ENCODE measurements around the gene TFR2. TPM values are rescaled to one million over a fixed set of nuclear protein-coding genes. Genes with fewer than 3 reads are reported as not detected.

TFR2 gene
- total RNA-seq, 4 donors from 2014 or later = 0.60 to 0.68 (median 0.64) TPM; not detected in 1

GRCh38 chr7:100683659-100684533 is 42.5 kb upstream of the TFR2 start:
- WGBS, 2 donors (ENCODE audit: low coverage in 1 of 2) = 95% methylated on average over 27 of the region's 37 CpGs; no CpG with 5 or more reads in 1 of the 2 donors
- H3K36me3 ChIP-seq = peaks cover 0 to 62% (median 20%) of the 10 kb centered on the region in 4 donors
- no peak overlapping the region for H3K4me3 ChIP-seq
- no peak for DNase-seq
- no peaks in the 10 kb centered on the region for H3K9me3 ChIP-seq
- TF ChIP-seq EP300 (IDR thresholded peaks at IDR 0.05; ENCODE audit: low read depth) (no peak), POLR2A (IDR thresholded peaks at IDR 0.05) (no peak), CTCF (IDR thresholded peaks at IDR 0.05) (no peak), POLR2AphosphoS5 (IDR thresholded peaks at IDR 0.05) (no peak)
- no peaks in the 10 kb centered on the region for H3K27me3 ChIP-seq
- no peak overlapping the region for H3K27ac ChIP-seq
- H3K4me1 ChIP-seq = peaks cover 0 to 7% (median 0%) of the 10 kb centered on the region in 4 donors
- in situ Hi-C loops (cut with MboI; ENCODE audit: low pct_ligation_motif_present in 1 of 4, low pct_unique_long_range_greater_than_20kb in 1 of 4, low sequenced_read_pairs in 3 of 4) (loop anchor here in 3 of 4 donors (25.0 kb wide), 2 partner anchors 97 to 222 kb away; partner anchors contain the start of genes SPACDR (in 2 of the 3), FBXO24 (in 1 of the 3) and LRCH4 (in 1 of the 3)), intact Hi-C loops (cut with DNase I; ENCODE audit: low total_unique reads) (no loop called here)

GRCh38 chr7:100682991-100683658 is 41.8 kb upstream of the TFR2 start:
- no peak for DNase-seq
- no peak for TF ChIP-seq CTCF (IDR thresholded peaks at IDR 0.05)
- no peak for TF ChIP-seq POLR2A (IDR thresholded peaks at IDR 0.05)
- no peak for TF ChIP-seq POLR2AphosphoS5 (IDR thresholded peaks at IDR 0.05)
- no peak for TF ChIP-seq EP300 (IDR thresholded peaks at IDR 0.05; ENCODE audit: low read depth)
- Histone ChIP-seq H3K4me1 (peaks cover 0 to 7% (median 0%) of the 10 kb centered on the region in 4 donors), H3K9me3 (no peaks in the 10 kb centered on the region), H3K4me3 (no peak overlapping the region), H3K36me3 (peaks cover 0 to 69% (median 25%) of the 10 kb centered on the region in 4 donors), H3K27ac (no peak overlapping the region), H3K27me3 (no peaks in the 10 kb centered on the region)
- intact Hi-C loops (cut with DNase I; ENCODE audit: low total_unique reads) = no loop called here
- in situ Hi-C loops (cut with MboI; ENCODE audit: low pct_ligation_motif_present in 1 of 4, low pct_unique_long_range_greater_than_20kb in 1 of 4, low sequenced_read_pairs in 3 of 4) = loop anchor here in 3 of 4 donors (25.0 kb wide), 2 partner anchors 96 to 221 kb away; partner anchors contain the start of genes SPACDR (in 2 of the 3), FBXO24 (in 1 of the 3) and LRCH4 (in 1 of the 3)
- 88% methylated on average over 28 of the region's 28 CpGs; no CpG with 5 or more reads in 1 of the 2 donors for WGBS, 2 donors (ENCODE audit: low coverage in 1 of 2)

GRCh38 chr7:100682228-100682741 is 40.9 kb upstream of the TFR2 start:
- H3K4me3 ChIP-seq = no peak overlapping the region
- peak; percentile 8 for DNase-seq
- WGBS, 2 donors (ENCODE audit: low coverage in 1 of 2) = 77% methylated on average over 13 of the region's 25 CpGs; no CpG with 5 or more reads in 1 of the 2 donors
- no peaks in the 10 kb centered on the region for H3K9me3 ChIP-seq
- intact Hi-C loops (cut with DNase I; ENCODE audit: low total_unique reads) (no loop called here), in situ Hi-C loops (cut with MboI; ENCODE audit: low pct_ligation_motif_present in 1 of 4, low pct_unique_long_range_greater_than_20kb in 1 of 4, low sequenced_read_pairs in 3 of 4) (loop anchor here in 3 of 4 donors (25.0 kb wide), 2 partner anchors 95 to 220 kb away; partner anchors contain the start of genes SPACDR (in 2 of the 3), FBXO24 (in 1 of the 3) and LRCH4 (in 1 of the 3))
- TF ChIP-seq POLR2AphosphoS5 (IDR thresholded peaks at IDR 0.05) (no peak), CTCF (IDR thresholded peaks at IDR 0.05) (no peak), POLR2A (IDR thresholded peaks at IDR 0.05) (no peak), EP300 (IDR thresholded peaks at IDR 0.05; ENCODE audit: low read depth) (no peak)
- peaks cover 0 to 67% (median 28%) of the 10 kb centered on the region in 4 donors for H3K36me3 ChIP-seq
- H3K27ac ChIP-seq = no peak overlapping the region
- peaks cover 0 to 7% (median 0%) of the 10 kb centered on the region in 4 donors for H3K4me1 ChIP-seq
- H3K27me3 ChIP-seq = no peaks in the 10 kb centered on the region
